Measurements from ENCODE around the gene CDH4.

Gene CDH4

DNA sequence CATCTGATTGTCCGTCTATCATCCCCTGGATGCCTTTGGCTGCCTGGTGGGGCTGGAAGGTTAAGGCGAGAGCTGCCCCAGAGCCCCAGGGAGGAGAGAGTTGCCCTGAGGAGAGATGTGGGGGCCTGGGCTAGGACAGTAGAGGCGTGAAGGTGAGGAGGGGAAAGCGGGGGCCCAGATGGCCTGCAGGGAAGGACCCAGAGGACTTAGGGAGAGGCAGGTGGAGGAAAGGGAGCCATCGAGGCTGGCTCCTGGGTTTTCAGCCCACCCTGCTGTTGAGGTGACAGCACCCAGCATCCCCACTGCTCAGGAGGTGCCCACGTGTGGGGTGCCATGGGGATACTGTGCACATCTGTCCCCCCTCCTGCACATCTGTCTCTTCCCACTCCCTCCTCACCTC is 539.9 kb downstream of the CDH4 start:
- TF ChIP-seq, protein P1, sequence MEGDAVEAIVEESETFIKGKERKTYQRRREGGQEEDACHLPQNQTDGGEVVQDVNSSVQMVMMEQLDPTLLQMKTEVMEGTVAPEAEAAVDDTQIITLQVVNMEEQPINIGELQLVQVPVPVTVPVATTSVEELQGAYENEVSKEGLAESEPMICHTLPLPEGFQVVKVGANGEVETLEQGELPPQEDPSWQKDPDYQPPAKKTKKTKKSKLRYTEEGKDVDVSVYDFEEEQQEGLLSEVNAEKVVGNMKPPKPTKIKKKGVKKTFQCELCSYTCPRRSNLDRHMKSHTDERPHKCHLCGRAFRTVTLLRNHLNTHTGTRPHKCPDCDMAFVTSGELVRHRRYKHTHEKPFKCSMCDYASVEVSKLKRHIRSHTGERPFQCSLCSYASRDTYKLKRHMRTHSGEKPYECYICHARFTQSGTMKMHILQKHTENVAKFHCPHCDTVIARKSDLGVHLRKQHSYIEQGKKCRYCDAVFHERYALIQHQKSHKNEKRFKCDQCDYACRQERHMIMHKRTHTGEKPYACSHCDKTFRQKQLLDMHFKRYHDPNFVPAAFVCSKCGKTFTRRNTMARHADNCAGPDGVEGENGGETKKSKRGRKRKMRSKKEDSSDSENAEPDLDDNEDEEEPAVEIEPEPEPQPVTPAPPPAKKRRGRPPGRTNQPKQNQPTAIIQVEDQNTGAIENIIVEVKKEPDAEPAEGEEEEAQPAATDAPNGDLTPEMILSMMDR (IDR thresholded peaks at IDR 0.05; ENCODE audit: borderline replicate concordance, control extremely low read depth, extremely low read depth, insufficient read depth, missing control alignments): no peak
- in situ Hi-C loops (cut with MboI; ENCODE audit: low sequenced_read_pairs, unreplicated experiment): no loop called here
- no peak for DNase-seq (ENCODE audit: low spot score)

DNA sequence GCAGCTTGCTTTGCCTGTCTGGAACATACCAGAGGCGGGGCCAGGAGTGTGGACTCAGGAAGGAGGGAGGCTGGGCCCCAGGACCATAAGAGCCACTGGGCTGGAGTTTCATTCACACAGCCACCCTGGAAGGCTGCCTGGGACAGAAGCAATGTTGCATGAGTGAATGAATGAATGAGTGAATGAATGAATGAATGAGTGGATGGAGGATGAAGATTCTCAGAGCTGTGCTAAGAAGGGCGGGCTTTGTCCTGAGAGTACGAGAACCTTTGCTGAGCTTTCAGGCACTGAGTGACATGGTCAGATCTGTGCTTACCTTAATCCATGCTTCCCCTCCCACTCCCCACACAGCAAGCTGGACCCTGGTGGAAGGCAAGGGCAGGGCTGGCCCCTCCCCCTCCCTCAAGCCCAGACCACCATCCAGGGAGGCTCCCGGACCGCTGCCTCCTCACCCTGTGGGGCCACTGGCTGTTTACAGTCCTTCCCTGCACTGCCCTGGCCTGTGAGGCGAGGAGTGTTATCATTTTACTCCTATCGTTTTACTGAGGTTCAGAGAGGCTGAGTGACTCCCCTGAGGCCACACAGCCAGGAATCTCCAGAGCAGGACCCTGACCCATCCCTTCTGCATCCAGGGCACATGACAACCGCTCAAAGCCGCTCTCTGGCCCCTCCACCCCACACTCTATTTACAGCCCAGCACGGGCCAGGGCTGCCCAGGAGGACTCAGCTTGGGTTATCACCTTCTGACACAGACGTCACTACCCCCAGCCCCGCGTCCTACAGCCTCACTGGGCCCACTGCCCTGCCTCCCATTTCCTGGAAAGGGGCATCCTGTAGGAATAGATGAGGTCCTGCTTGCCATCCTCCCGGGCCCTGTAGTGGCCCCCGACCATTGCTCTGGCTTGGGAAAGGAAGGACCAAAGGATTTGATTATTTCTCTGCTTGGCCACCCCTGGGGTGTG is 543.9 kb downstream of the CDH4 start:
- in situ Hi-C loops (cut with MboI; ENCODE audit: low sequenced_read_pairs, unreplicated experiment): no loop called here
- TF ChIP-seq, protein P1 (IDR thresholded peaks at IDR 0.05; ENCODE audit: borderline replicate concordance, control extremely low read depth, extremely low read depth, insufficient read depth, missing control alignments): no peak
- DNase-seq (ENCODE audit: low spot score): no peak

DNA sequence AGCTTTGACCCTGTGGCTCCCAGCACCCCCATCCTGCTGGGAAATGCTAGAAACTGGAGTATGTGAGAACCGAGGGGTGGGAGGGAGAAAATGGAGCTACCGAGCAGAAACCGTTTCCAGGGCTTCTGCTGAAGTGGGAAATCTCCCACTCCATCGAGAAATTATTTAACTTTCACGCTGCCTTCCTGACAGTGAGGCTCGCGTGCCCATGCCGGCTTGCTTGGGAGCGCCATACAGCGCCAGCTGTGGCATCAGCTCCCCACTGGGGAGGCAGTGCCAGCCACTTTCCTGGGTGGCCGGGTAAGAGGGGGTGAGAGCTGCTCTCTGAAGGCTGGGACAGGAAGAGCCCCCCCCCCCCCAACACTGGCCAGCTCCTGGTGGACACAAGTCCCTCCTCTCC is 544.7 kb downstream of the CDH4 start:
- no peak for DNase-seq (ENCODE audit: low spot score)
- in situ Hi-C loops (cut with MboI; ENCODE audit: low sequenced_read_pairs, unreplicated experiment): no loop called here
- TF ChIP-seq, protein P1 (IDR thresholded peaks at IDR 0.05; ENCODE audit: borderline replicate concordance, control extremely low read depth, extremely low read depth, insufficient read depth, missing control alignments): no peak

DNA sequence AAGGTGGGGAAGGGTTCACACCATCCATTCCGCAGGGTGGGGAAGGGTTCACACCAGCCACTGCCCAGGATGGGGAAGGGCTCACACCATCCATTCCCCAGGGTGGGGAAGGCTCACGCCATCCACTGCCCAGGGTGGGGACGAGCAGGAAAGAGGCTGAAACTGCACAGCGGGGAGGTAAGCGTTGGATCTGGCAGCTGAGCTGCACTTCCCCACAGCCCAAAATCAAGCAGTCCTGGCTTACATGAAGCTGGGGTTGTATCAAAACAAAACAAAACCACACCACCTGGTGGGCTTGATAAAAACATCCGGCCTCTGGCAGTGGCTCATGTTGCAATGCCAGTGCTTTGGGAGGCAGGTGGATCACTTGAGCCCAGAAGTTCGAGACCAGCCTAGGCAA is 545.1 kb downstream of the CDH4 start:
- no peak for DNase-seq (ENCODE audit: low spot score)
- in situ Hi-C loops (cut with MboI; ENCODE audit: low sequenced_read_pairs, unreplicated experiment): no loop called here
- TF ChIP-seq, protein P1 (IDR thresholded peaks at IDR 0.05; ENCODE audit: borderline replicate concordance, control extremely low read depth, extremely low read depth, insufficient read depth, missing control alignments): no peak

DNA sequence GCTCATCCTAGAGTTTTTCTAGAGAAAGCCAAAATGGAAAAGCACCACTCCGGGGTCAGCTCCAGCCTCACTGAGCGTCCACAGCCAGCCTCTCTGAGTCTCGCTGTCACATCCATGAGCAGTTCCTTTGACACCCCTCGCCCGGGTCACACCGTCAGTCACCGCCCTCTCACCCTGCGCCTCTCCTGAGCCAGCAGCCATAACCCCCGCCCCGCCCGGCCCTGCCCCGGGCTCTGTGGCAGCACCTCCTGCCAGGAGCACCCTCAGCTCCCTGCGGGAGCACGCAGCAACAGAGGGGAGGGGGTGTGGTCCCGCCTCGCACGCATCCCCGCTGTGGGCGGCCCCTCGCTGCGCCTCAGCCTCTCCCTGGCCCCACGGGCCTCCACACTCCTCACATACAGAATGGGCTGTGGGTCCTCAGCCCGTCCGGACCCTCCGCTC is 545.9 kb downstream of the CDH4 start:
- no peak for DNase-seq (ENCODE audit: low spot score)
- TF ChIP-seq, protein P1 (IDR thresholded peaks at IDR 0.05; ENCODE audit: borderline replicate concordance, control extremely low read depth, extremely low read depth, insufficient read depth, missing control alignments): no peak
- in situ Hi-C loops (cut with MboI; ENCODE audit: low sequenced_read_pairs, unreplicated experiment): no loop called here

DNA sequence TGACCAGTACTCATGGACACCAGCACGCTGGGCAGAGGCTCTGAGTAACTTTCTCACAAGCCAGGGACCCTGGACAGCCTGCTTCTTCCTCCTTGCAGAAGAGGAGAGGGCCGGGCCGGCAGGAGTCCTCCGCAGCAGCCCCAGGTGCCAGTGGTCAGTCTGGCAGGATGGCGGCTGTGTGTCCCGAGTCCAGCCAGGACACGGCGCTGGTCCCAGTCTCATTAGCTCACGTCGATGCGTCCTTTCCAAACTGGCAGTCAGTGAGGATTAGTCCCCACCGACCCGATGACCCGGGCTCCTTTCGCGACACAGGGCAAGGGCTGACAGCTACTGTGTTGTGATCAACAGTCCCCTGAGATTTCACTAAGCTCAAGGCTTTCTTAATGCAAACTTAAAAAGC is 546.6 kb downstream of the CDH4 start:
- in situ Hi-C loops (cut with MboI; ENCODE audit: low sequenced_read_pairs, unreplicated experiment): no loop called here
- TF ChIP-seq, protein P1 (IDR thresholded peaks at IDR 0.05; ENCODE audit: borderline replicate concordance, control extremely low read depth, extremely low read depth, insufficient read depth, missing control alignments): no peak
- DNase-seq (ENCODE audit: low spot score): no peak
